Osteocyte (in vitro differentiated cells): ENCODE data around the gene ADH1A. TPM values are rescaled to one million over a fixed set of nuclear protein-coding genes. Genes with fewer than 3 reads are reported as not detected.
A peak's percentile ranks its signal among the peaks of the same experiment; 100 is the strongest.
"Not testable (repeated sequence)": the region's sequence is repeated elsewhere in the genome, so short reads cannot be mapped to it uniquely, and the experiment has no call there.

Experiments
- DNase-seq: peaks from one replicate; pipeline ENCODE4 v3.0.0; 2021; ENCODE audit warnings: mixed read lengths; ENCODE audit not compliant: unreplicated experiment; ENCODE audit errors: extremely low spot score
- H3K27ac Mint-ChIP-seq: one replicate; pipeline ENCODE4 v1.8.0; 2021; ENCODE audit warnings: mild to moderate bottlenecking, mixed read lengths; ENCODE audit not compliant: unreplicated experiment
- H3K27me3 Mint-ChIP-seq: one replicate; pipeline ENCODE4 v1.8.0; 2021; ENCODE audit warnings: mixed read lengths; ENCODE audit not compliant: unreplicated experiment
- H3K36me3 Mint-ChIP-seq: one replicate; pipeline ENCODE4 v1.8.0; 2021; ENCODE audit warnings: mixed read lengths; ENCODE audit not compliant: unreplicated experiment
- H3K4me1 Mint-ChIP-seq: one replicate; pipeline ENCODE4 v1.8.0; 2021; ENCODE audit warnings: mixed read lengths; ENCODE audit not compliant: unreplicated experiment
- H3K4me3 Mint-ChIP-seq: one replicate; pipeline ENCODE4 v1.8.0; 2021; ENCODE audit warnings: mild to moderate bottlenecking, moderate library complexity, mixed read lengths; ENCODE audit not compliant: unreplicated experiment
- H3K9me3 Mint-ChIP-seq: one replicate; pipeline ENCODE4 v1.8.0; 2021; ENCODE audit warnings: mixed read lengths; ENCODE audit not compliant: unreplicated experiment
- CTCF ChIP-seq: fragments of 200-600 bp; sonication (generic); IDR thresholded peaks from 2 replicates; pipeline ENCODE4 v1.5.0; 2021; ENCODE audit warnings: antibody characterized with exemption, mild to moderate bottlenecking, moderate library complexity
- total RNA-seq: library from RNA; stranded (reverse); gene quantifications from 2 replicates; pipeline ENCODE4 v1.2.1, GENCODE V29; 2021

The ADH1A gene
- total RNA-seq, 1 donor from 2014 or later = not detected

- Mint-ChIP-seq H3K9me3 (peaks cover 17% of the 10 kb centered on the region), H3K4me1 (peaks cover 6% of the 10 kb centered on the region), H3K4me3 (no peak overlapping the region), H3K36me3 (peaks cover 3% of the 10 kb centered on the region), H3K27me3 (no peaks in the 10 kb centered on the region), H3K27ac (no peak overlapping the region)
- TF ChIP-seq CTCF = no peak
- DNase-seq = no peak
Observed at GRCh38 chr4:99329876-99330275, 39.1 kb upstream of the ADH1A start.

GRCh38 chr4:99324979-99325378 lies 34.2 kb upstream of the ADH1A start:
- no peak for DNase-seq
- Mint-ChIP-seq H3K4me1 (peaks cover 23% of the 10 kb centered on the region), H3K27ac (peak overlapping the region; percentile 67), H3K4me3 (no peak overlapping the region), H3K27me3 (no peaks in the 10 kb centered on the region), H3K9me3 (peaks cover 17% of the 10 kb centered on the region), H3K36me3 (peaks cover 3% of the 10 kb centered on the region)
- no peak for TF ChIP-seq CTCF

- Mint-ChIP-seq H3K36me3 (peaks cover 3% of the 10 kb centered on the region), H3K27ac (peak overlapping the region; percentile 61), H3K27me3 (no peaks in the 10 kb centered on the region), H3K9me3 (peaks cover 17% of the 10 kb centered on the region), H3K4me3 (no peak overlapping the region), H3K4me1 (peaks cover 23% of the 10 kb centered on the region)
- DNase-seq = no peak
- no peak for TF ChIP-seq CTCF
Observed at GRCh38 chr4:99324361-99324760, 33.6 kb upstream of the ADH1A start.

- Mint-ChIP-seq H3K4me1 (peaks cover 25% of the 10 kb centered on the region), H3K27ac (peak overlapping the region; percentile 61), H3K27me3 (no peaks in the 10 kb centered on the region), H3K36me3 (peaks cover 3% of the 10 kb centered on the region), H3K9me3 (peaks cover 17% of the 10 kb centered on the region), H3K4me3 (no peak overlapping the region)
- TF ChIP-seq CTCF = no peak
- no peak for DNase-seq
Observed at GRCh38 chr4:99323756-99324155, 33.0 kb upstream of the ADH1A start.

- DNase-seq = no peak
- H3K36me3 Mint-ChIP-seq = peaks cover 3% of the 10 kb centered on the region
- no peak for TF ChIP-seq CTCF
- H3K27me3 Mint-ChIP-seq = no peaks in the 10 kb centered on the region
- H3K9me3 Mint-ChIP-seq = peaks cover 14% of the 10 kb centered on the region
- H3K4me3 Mint-ChIP-seq = no peak within 1 kb of the TSS
- no peak within 1 kb of the TSS for H3K27ac Mint-ChIP-seq
- H3K4me1 Mint-ChIP-seq = peaks cover 30% of the 10 kb centered on the region
Observed at GRCh38 chr4:99321241-99322191, 30.7 kb upstream of the ADH1A start, which contains the start of gene ADH1B. ADH1B (minus strand) TSS chr4:99321401; CDS start chr4:99321331, 70 bp downstream.

DNA sequence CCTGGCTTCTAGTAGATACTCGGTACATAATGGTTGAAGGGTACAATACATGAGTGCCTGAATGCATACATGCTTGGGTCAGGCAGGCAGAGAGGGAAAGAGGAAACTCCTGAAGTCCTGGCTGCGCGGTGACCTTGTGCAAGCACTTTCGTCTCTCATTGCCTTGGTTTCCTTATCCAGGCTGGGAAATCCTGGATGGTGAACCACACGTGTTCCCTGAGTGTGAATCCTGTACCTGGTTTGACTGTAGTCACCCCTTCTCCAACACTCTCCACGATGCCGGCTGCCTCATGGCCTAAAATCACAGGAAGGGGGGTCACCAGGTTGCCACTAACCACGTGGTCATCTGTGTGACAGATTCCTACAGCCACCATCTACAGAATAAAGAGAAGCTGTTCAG lies 27.0 kb upstream of the ADH1A start:
- DNase-seq, H3K9me3 Mint-ChIP-seq, H3K27me3 Mint-ChIP-seq, H3K36me3 Mint-ChIP-seq, H3K27ac Mint-ChIP-seq, H3K4me3 Mint-ChIP-seq: not testable (repeated sequence)
- H3K4me1 Mint-ChIP-seq = peaks cover 32% of the 10 kb centered on the region
